NCI-H774 (cell line): ENCODE results near the gene PTPRF.

Experiments
- DNase-seq: peaks from one replicate; lab custom pipeline; 2025; lab: John Stamatoyannopoulos, UW

Gene PTPRF

DNA sequence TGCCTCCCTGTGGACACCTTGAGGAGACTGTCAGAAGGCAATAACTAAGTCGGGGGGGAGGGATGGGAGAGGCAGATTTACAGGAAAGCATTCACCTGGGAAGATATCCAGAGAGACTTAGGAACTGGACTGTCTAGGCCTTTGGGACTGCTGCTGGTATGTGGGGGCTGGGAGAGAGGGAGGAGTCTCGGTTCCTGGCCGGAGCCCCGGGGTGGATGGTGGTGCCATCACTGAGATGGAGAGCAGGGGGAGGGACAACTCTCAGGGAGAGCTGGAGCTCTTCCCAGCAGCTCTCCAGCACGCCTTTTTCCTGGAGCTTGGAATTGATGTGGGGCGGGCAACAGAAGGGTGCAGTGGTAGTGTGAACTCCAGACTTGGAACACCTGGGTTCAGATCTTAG lies 22.1 kb downstream of the PTPRF start:
- no peak for DNase-seq

- no peak for DNase-seq
Measured at GRCh38 chr1:43554444-43554992, 23.8 kb downstream of the PTPRF start.

- no peak for DNase-seq
Measured at GRCh38 chr1:43556782-43557181, 26.1 kb downstream of the PTPRF start.

DNA sequence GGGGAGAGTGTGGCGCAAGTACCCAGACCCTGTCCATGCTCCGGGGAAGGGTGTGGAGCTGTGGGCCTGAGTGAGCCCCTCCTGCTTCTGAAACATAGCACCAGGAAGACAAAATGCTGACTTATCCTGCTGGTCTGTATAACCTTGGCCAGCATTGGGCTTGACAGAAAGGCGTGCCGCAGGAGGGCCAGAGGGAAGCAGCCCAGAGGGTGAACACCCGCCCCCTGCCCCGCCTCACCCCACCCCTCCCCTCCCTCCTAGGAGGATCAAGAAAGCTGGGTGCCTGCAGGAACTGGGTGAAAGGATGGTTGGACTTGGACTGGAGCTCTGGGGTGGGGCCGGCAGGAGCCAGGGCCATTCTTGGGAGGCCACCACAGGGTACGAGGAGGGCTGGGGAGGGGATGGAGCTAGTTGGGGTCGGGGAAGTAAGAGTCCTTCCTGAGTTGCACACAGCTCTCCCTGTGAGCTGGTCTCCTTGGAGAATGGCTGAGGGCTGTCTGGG lies 27.1 kb downstream of the PTPRF start:
- no peak for DNase-seq

DNA sequence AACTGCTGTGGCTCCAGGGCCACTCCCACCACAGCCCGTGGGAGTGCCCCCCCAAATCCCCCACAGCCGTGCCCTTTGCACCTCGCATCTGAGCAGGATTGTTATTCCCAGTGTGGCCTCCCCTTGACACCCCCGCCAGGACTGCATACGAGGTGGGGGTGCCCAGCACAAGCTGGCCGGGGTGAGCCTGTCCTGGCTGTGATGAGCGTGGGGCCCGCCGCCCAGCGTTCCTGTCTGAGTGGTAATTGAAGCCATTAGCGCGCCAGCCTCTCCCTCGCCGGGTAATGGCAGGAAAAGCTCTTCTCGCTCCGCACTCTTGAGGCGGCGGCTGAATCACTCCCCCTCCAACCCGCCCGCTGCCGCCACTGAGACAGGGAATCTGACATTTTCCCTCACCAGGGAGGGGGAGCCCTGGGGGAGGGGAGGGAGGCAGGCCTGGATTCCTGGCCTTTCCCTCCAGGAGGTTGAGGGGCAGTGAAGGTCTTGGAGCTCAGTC lies 27.7 kb downstream of the PTPRF start:
- DNase-seq = no peak

DNA sequence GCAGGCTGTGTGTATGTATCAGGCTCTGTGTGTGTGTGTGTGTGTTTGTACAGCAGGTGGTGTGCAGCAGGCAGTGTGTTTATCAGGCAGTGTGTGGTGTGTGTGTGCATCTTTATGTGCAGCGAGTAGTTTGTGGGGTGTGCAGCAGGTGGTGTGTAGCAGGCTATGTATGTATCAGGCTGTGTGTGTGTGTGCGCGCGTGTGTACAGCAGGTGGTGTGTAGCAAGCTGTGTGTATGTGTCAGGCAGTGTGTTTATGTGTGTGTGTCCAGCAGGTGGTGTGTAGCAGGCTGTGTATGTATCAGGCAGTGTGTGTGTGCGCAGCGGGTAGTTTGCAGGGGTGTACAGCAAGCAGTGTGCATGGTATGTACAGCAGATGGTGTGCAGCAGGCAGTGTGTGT lies 29.0 kb downstream of the PTPRF start:
- no peak for DNase-seq

DNA sequence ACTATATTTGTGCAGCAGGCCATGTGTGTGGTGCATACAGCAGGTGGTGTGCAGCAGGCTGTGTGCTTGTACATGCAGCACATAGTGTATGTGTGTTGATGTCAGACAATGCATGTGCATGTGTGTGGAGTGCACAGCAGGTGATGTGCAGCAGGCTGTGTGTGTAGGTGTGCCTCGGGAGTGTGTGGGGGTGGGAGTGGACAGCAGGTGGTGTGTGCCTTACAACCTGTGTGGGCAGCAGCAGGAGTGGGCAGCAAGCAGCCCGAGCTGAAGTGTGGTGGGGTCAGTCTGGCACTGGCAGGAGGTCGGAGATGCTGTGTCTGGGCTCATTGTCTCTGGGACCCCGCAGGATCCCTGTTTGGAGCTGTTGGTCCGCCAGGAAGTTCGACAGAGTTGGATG lies 29.6 kb downstream of the PTPRF start:
- no peak for DNase-seq

GRCh38 chr1:43563876-43564539 lies 33.3 kb downstream of the PTPRF start:
- no peak for DNase-seq

DNA sequence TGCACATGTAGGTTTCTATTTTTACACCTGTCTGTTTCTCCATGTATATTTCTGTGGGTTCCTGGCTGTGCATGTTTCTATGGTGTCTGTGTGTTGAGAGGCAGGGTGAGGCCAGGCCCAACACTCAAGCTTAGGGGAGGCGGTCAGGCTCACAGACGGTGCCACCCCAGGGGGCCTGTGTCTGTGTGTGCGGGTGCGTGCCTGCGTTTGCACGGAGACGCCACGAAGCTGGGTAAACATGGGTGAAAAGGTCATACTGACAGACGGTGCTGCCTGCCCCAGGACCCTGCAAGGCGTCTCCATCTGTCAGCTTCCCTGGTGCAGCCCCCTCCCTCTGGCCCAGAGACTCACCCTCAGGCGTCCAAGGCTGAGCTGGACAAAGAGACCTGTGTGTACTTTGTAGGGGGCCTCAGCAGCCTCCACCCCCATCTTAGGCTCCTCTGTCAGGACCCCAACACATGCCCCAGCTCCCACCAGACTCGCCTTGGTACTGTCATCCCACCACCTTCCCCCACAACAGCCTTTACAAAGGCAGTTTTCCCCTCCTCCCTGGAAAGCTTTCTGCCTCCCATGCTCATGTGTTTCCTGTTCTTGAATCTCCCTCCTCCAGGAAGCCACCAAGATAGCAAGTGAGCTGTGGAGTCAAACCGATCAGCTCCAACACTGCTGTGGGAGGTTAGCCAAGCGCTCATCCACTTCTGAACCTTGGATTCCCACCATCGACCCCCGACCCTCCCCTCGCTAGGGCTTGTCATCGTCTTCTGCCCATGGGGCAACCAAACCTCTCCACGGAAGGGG lies 34.1 kb downstream of the PTPRF start:
- peak; percentile 46 for DNase-seq

GRCh38 chr1:43565600-43566360 lies 35.1 kb downstream of the PTPRF start:
- no peak for DNase-seq

GRCh38 chr1:43566382-43567044 lies 35.8 kb downstream of the PTPRF start:
- no peak for DNase-seq

- no peak for DNase-seq
Measured at GRCh38 chr1:43569175-43569574, 38.5 kb downstream of the PTPRF start.

DNA sequence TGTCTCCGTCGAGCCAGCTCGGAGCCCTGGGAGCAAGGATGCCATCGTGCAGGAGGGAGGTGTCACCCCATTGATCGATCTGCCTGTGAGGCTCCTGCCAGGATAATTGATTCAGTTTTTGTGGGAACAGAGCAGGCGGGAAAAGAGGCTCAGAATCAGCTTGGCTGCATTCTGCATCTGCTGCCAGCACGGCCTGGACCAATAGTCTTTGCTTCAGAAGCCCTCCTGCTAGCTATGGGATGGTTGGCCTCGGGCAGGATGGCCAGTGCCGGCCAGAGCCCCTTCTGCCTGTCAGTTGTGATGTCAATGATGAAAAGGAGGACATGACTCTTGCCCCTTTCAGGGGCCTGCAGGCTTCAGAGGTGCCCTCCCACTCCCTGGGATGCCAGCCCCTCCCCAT lies 39.6 kb downstream of the PTPRF start:
- no peak for DNase-seq

- no peak for DNase-seq
Measured at GRCh38 chr1:43570715-43571114, 40.0 kb downstream of the PTPRF start.

- DNase-seq = no peak
Measured at GRCh38 chr1:43572084-43572483, 41.4 kb downstream of the PTPRF start.

DNA sequence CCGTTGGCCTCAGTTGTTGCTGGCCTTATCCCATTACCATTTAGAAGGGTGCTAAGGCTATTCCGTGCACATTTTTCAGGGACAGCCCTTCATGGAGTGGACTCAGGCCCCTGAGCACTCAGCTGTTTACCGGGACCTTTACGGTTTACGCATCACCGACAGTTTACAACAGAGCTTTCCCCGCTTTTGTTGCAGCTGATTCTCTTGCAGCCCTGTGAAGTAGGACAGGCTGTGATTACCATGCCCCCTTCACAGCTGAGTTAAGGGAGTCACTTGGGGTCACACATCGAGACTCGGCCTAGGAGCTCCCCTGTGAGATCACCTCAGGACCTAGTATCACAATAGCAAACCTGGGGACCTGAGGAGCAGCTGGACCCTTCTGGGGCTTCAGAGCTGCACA lies 41.9 kb downstream of the PTPRF start:
- no peak for DNase-seq

- no peak for DNase-seq
Measured at GRCh38 chr1:43573066-43573800, 42.5 kb downstream of the PTPRF start.

GRCh38 chr1:43576521-43576920 lies 45.8 kb downstream of the PTPRF start:
- DNase-seq = no peak

DNA sequence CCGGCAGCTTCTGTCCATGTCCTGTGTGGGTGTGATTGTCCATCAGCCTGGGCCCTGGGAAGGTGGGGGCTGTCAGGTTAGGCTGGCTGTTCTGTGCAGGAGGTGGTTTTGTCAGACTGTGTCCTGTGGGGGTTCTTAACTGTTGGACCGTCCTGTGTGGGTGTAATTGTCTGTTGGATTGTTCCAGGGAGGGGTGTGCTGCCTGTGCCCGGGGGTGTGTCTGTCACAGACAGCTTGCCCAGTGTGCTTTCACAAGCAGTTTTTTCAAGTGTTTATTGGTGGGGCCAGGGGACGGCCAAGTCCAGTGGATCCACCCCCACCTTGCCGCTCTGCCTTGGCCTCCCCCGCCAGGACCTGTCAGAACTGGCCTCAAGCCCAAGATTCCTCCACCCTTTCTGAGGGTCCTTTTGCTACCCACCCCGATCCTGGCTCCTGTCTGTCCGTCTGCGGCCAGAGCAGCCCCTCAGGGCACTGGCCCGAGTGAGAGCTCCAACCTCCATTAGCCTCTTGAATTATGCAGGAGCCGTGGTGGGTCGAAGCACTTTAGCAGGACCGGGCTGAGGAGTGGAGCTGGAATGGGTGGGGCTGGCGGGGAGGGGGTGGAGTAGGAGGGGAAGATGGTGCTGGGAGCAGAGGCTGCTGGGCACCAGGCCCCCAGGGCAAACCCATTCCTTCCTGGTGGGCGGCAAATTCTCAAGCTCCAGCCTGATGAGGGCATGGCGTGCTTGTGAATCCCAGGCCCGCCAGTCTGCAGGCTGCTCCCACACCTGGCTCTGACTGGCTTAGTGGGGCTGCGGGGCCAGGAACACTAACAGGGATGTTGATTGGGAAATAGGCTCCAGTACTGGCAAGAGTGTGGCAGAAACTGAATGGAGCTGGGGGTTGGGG lies 47.2 kb downstream of the PTPRF start:
- DNase-seq = no peak

- DNase-seq = no peak
Measured at GRCh38 chr1:43580039-43580438, 49.4 kb downstream of the PTPRF start.
